ENCODE data around the gene CATSPERD. TPM values are rescaled to one million over a fixed set of nuclear protein-coding genes. Genes with fewer than 3 reads are reported as not detected.

Gene CATSPERD
- total and polyA plus RNA-seq, 9 of the 15 experiments (the other 6 are each of a cell fraction or from before 2014, with no cell fraction given): not detected

DNA sequence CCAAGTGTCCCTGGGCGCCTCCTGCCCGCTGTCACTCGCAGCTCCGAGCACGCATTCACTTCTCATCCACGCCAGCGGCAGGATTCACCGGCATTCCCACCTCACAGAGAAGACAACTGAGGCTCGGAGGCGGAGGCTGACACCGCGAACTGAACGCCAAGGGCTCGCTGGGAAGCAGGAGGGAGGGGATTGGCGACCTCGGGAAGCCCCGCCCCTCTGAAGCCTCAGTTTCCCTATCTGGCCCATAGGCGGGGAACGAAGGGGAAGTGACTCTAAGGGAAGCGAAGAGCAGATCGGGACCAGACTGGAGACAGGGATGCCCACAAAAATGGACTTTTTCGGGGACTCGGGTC lies 40.4 kb upstream of the CATSPERD start (continued):
- TF ChIP-seq ZNF75A (CRISPR knock-in tag; IDR thresholded peaks at IDR 0.05) (0 out of 2 replicates have a peak, but pooled peaks have one; percentile 13), TCFL5 (CRISPR knock-in tag; conservative IDR thresholded peaks at IDR 0.05) (no peak), TAF7 (tag; IDR thresholded peaks at IDR 0.05) (peak; percentile 63), BDP1 (IDR thresholded peaks at IDR 0.05; ENCODE audit: insufficient read depth, insufficient read length) (no peak), ZNF785 (CRISPR knock-in tag; IDR thresholded peaks at IDR 0.05) (no peak), PCBP1 (IDR thresholded peaks at IDR 0.05; ENCODE audit: low read depth, low read length, poor library complexity, severe bottlenecking) (no peak), ZNF274 (IDR thresholded peaks at IDR 0.05; ENCODE audit: borderline replicate concordance, low read depth, low read length) (no peak), RBFOX2 (IDR thresholded peaks at IDR 0.05; ENCODE audit: low read depth, low read length) (no peak), TRIM28 (IDR thresholded peaks at IDR 0.05) (no peak), EP300 (IDR thresholded peaks at IDR 0.05; ENCODE audit: low read length) (no peak), RBM39 (optimal IDR thresholded peaks at IDR 0.05; ENCODE audit: low read depth, low read length) (no peak), GABPA (tag; conservative IDR thresholded peaks at IDR 0.05; ENCODE audit: low read depth) (no peak), FIP1L1 (IDR thresholded peaks at IDR 0.05; ENCODE audit: low read depth, low read length, poor library complexity, severe bottlenecking) (no peak), ZNF143 (CRISPR knock-in tag; IDR thresholded peaks at IDR 0.05) (no peak), TEAD1 (CRISPR knock-in tag; IDR thresholded peaks at IDR 0.05) (no peak)
- TF ChIP-seq, protein P1, sequence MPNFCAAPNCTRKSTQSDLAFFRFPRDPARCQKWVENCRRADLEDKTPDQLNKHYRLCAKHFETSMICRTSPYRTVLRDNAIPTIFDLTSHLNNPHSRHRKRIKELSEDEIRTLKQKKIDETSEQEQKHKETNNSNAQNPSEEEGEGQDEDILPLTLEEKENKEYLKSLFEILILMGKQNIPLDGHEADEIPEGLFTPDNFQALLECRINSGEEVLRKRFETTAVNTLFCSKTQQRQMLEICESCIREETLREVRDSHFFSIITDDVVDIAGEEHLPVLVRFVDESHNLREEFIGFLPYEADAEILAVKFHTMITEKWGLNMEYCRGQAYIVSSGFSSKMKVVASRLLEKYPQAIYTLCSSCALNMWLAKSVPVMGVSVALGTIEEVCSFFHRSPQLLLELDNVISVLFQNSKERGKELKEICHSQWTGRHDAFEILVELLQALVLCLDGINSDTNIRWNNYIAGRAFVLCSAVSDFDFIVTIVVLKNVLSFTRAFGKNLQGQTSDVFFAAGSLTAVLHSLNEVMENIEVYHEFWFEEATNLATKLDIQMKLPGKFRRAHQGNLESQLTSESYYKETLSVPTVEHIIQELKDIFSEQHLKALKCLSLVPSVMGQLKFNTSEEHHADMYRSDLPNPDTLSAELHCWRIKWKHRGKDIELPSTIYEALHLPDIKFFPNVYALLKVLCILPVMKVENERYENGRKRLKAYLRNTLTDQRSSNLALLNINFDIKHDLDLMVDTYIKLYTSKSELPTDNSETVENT (CRISPR knock-in tag; IDR thresholded peaks at IDR 0.05): no peak
- TF ChIP-seq, protein P2, sequence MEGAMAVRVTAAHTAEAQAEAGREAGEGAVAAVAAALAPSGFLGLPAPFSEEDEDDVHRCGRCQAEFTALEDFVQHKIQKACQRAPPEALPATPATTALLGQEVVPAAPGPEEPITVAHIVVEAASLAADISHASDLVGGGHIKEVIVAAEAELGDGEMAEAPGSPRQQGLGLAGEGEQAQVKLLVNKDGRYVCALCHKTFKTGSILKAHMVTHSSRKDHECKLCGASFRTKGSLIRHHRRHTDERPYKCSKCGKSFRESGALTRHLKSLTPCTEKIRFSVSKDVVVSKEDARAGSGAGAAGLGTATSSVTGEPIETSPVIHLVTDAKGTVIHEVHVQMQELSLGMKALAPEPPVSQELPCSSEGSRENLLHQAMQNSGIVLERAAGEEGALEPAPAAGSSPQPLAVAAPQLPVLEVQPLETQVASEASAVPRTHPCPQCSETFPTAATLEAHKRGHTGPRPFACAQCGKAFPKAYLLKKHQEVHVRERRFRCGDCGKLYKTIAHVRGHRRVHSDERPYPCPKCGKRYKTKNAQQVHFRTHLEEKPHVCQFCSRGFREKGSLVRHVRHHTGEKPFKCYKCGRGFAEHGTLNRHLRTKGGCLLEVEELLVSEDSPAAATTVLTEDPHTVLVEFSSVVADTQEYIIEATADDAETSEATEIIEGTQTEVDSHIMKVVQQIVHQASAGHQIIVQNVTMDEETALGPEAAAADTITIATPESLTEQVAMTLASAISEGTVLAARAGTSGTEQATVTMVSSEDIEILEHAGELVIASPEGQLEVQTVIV (CRISPR knock-in tag; IDR thresholded peaks at IDR 0.05; ENCODE audit: borderline replicate concordance): no peak
- TF ChIP-seq, protein P3, sequence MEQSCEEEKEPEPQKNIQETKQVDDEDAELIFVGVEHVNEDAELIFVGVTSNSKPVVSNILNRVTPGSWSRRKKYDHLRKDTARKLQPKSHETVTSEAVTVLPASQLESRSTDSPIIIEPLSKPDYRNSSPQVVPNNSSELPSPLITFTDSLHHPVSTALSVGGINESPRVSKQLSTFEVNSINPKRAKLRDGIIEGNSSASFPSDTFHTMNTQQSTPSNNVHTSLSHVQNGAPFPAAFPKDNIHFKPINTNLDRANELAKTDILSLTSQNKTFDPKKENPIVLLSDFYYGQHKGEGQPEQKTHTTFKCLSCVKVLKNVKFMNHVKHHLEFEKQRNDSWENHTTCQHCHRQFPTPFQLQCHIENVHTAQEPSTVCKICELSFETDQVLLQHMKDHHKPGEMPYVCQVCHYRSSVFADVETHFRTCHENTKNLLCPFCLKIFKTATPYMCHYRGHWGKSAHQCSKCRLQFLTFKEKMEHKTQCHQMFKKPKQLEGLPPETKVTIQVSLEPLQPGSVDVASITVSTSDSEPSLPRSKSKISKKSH (CRISPR knock-in tag; IDR thresholded peaks at IDR 0.05): no peak
- TF ChIP-seq, protein P4, sequence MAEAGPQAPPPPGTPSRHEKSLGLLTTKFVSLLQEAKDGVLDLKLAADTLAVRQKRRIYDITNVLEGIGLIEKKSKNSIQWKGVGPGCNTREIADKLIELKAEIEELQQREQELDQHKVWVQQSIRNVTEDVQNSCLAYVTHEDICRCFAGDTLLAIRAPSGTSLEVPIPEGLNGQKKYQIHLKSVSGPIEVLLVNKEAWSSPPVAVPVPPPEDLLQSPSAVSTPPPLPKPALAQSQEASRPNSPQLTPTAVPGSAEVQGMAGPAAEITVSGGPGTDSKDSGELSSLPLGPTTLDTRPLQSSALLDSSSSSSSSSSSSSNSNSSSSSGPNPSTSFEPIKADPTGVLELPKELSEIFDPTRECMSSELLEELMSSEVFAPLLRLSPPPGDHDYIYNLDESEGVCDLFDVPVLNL (CRISPR knock-in tag; IDR thresholded peaks at IDR 0.05; ENCODE audit: low read depth): no peak

Measured in K562 (cell line).